G401.6 (cell line): ENCODE results near the gene HLA-DRA.

Experiments
- FAIRE-seq: peaks from 2 replicates; lab custom pipeline; 2012; peaks lifted over from hg19 to GRCh38; lab: Jason Lieb, UNC

HLA-DRA gene

DNA sequence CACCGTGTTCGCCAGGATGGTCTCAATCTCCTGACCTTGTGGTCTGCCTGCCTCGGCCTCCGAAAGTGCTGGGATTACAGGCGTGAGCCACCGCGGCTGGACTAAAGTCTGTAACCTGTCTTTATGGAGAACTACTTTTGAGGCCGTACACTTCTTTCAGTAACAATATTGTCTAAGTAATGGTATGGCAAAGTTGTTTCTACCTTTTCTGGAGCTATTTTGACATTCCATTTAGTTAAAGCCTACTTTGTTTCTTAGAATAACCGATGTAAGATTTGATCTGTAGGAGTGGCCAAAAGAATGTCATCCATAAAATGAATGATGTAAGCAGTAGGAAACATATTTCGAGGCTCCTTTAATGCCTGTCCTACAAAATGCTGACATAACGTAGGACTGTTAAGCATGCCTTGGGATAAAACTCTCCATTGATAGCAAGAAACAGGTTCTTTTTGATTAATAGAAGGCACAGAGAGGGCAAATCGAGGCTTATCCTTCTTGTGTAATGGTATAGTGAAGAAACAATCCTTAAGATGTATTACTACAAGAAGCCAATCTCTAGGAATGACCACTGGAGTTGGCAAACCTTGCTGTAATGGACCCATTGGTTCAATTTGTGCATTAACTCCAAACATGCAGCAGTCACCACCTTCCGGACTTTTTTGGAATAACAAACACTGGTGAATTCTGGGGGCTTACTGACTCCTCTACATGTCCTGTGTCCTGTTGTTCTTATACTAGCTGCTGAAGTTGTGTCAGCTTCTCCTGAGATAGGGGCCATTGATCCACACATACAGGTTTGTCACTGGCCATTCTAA, 35.9 kb downstream of the HLA-DRA start:
- FAIRE-seq, result no peak

DNA sequence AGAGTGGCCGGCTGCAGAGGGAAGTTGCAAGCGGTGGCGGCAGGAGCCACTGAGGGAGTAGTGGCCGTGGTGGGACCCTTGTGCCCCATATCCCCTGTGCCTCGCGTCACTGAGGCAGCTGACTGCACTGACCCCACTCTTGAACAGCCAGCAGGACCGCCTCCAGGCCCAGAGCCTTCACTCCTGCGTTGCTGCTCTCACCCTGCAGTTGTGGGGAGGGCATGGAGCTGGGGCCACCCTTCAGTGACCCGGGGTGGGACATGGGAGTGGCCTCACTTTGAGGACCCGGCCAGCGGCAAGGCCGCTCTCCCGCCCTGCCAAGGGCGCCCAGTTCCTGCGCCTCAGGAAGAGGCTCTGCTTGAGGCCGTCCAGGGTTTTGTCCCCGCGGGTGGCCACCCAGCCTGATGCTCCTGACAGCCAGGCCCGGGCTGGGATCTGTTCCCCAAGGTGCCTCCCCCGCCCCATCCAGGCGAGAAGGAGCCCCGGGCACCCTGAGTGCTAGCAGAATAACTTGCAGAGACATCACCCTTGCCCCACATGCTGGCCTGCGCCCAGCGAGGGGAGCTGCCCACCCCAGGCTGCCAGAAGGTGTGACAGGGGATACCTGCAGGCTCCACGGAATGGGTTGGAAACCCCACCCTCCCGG, 44.4 kb downstream of the HLA-DRA start:
- FAIRE-seq, result no peak

DNA sequence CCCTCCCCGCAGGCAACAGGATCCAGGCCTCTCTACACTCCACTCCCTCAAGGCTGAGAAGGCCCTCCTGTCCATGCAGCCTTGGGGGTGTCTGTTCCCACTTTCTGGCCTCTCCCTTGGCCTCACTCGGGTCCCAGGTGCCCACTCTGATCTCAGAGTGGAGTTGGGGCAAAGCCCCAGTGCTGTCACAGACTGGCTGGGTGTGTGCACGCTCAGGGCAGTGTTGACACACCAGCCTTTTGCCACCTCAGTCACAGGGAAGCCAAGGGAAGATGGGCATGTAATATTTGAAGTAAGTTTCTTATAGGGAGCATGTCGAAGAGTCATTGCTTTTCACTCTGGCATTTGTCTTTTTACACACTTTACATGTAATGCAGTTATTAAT, 44.9 kb downstream of the HLA-DRA start:
- no peak for FAIRE-seq

DNA sequence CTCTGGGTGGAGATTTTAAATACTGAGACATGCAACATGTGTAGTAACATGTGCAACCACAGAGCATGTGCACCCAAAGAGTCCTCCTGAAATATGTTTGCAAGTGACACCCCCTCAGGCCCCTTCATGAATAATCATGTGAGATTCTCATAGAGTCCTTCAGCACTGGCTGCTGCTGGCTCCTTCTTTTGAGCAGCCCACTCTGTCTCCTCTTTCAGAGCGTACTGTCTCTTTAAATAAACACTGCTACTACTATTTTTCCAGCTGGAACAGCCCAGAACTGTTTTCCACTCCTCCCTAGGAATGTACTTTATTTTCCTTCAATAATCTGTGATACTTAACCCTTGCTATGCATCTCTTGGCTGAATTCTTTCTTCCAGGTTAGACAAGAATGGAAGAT, 48.4 kb downstream of the HLA-DRA start:
- FAIRE-seq, result no peak

DNA sequence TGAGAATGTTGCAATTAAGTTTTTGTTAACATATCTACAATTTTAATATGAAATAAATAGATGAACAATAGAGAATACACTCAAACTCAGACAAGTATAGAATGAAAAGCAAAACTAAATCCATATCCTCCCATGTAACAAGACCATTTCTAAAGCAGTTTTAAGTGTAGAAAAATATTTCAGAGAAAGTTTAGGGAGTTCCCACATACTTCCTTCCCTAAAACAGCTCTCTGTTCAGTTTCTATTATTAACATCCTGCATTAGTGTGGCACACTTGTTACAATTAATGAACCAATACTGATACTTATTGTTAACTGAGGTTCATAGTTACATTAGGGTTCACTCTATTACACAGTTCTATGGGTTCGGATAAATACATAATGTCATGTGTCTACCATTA, 52.0 kb downstream of the HLA-DRA start:
- FAIRE-seq, result no peak

DNA sequence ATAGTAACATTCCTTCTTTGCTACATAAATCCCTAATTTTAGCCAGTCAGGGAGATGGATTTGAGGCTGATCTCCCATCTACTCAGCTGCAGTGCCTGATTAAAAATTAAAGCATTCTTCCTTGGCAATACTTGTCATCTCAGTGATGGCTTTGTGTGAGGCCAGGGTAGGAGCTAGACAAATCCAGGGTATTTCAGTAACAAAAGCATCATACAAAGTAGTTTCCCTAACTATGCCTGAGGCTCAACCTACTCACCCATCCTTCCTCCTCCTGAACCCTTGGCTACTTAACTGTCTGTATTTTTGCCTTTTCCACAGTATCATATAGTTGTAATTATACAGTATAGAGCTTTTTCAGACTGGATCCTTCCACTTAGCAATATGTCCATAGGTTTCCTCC, 52.7 kb downstream of the HLA-DRA start:
- FAIRE-seq, result no peak
